Activated CD8-positive, alpha-beta T cell treated with anti-CD3 and anti-CD28 coated beads for 36 hours (primary cell): Measurements from ENCODE around the gene AP5Z1. TPM values are rescaled to one million over a fixed set of nuclear protein-coding genes. Genes with fewer than 3 reads are reported as not detected.

Source experiments
- ATAC-seq: fragments of 200-7000 bp; cut with Tn5 transposase; one replicate; pipeline ENCODE4 v1.10.0; 2021; ENCODE audit warnings: mild to moderate bottlenecking, moderate library complexity
- CTCF ChIA-PET: fragments of 350-600 bp; sonication (Branson Sonifier 250); formaldehyde crosslinking; loops from one replicate; lab custom pipeline; 2021; ENCODE audit warnings: antibody characterized with exemption; lab: Charles Lee
- POLR2A ChIA-PET: fragments of 350-600 bp; sonication (Branson Sonifier 250); formaldehyde crosslinking; loops from one replicate; lab custom pipeline; 2021; ENCODE audit warnings: antibody characterized with exemption; lab: Charles Lee
- DNase-seq: peaks from one replicate; pipeline ENCODE4 v3.0.0-alpha.2; 2020
- H3K27ac Mint-ChIP-seq: one replicate; pipeline ENCODE4 v1.8.0; 2021; ENCODE audit warnings: mild to moderate bottlenecking, mixed read lengths
- H3K27me3 Mint-ChIP-seq: one replicate; pipeline ENCODE4 v1.8.0; 2021; ENCODE audit warnings: mixed read lengths
- H3K36me3 Mint-ChIP-seq: one replicate; pipeline ENCODE4 v1.8.0; 2021; ENCODE audit warnings: low read depth, mixed read lengths
- H3K4me1 Mint-ChIP-seq: one replicate; pipeline ENCODE4 v1.8.0; 2021; ENCODE audit warnings: low read depth, mixed read lengths
- H3K4me3 Mint-ChIP-seq: one replicate; pipeline ENCODE4 v1.8.0; 2021; ENCODE audit warnings: mild to moderate bottlenecking, moderate library complexity, mixed read lengths
- H3K9me3 Mint-ChIP-seq: one replicate; pipeline ENCODE4 v1.8.0; 2021; ENCODE audit warnings: mixed read lengths
- intact Hi-C: fragments of 100-400 bp; cut with micrococcal nuclease; formaldehyde crosslinking; loops from one replicate; pipeline ENCODE4 v1.10.0; 2022
- total RNA-seq, 2 experiments: library from RNA; stranded (reverse); gene quantifications; one replicate each; pipeline ENCODE4 v1.2.3, GENCODE V29; 2021
- TF ChIP-seq, protein P1 (sequence below): fragments of 200-600 bp; IDR thresholded peaks from one replicate; pipeline ENCODE4 v1.8.0; 2022; ENCODE audit warnings: antibody characterized with exemption, mild to moderate bottlenecking

AP5Z1 gene
- total RNA-seq, 2 experiments from 2014 or later, result 21.2 to 21.3 TPM

DNA sequence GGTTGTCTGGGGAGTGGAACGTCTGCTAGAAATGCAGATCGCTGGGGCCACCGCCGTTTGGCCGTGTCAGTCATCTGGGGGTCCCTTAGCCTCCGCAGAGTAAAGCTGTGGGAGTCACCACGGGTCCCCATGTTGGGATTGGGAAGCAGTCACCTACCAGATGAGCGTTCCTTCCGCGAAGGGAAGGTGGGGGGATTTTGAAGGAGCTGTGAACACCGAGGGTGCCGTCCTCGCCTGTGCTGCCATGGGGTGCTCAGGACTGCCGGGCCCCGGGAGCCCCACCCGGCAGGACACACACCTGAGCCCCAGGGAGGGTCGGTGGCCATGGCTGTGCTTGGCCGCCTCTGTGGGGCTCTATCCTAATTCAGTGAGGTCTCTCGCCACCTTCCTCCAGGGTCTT, 46.2 kb upstream of the AP5Z1 start:
- TF ChIP-seq, protein P1, sequence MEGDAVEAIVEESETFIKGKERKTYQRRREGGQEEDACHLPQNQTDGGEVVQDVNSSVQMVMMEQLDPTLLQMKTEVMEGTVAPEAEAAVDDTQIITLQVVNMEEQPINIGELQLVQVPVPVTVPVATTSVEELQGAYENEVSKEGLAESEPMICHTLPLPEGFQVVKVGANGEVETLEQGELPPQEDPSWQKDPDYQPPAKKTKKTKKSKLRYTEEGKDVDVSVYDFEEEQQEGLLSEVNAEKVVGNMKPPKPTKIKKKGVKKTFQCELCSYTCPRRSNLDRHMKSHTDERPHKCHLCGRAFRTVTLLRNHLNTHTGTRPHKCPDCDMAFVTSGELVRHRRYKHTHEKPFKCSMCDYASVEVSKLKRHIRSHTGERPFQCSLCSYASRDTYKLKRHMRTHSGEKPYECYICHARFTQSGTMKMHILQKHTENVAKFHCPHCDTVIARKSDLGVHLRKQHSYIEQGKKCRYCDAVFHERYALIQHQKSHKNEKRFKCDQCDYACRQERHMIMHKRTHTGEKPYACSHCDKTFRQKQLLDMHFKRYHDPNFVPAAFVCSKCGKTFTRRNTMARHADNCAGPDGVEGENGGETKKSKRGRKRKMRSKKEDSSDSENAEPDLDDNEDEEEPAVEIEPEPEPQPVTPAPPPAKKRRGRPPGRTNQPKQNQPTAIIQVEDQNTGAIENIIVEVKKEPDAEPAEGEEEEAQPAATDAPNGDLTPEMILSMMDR, result no peak
- intact Hi-C loops, result no loop called here
- Mint-ChIP-seq H3K36me3 (peaks cover 20% of the 10 kb centered on the region), H3K27ac (no peak overlapping the region), H3K27me3 (no peaks in the 10 kb centered on the region), H3K4me3 (no peak overlapping the region), H3K4me1 (peaks cover 65% of the 10 kb centered on the region), H3K9me3 (no peaks in the 10 kb centered on the region)
- ChIA-PET POLR2A (interaction anchor here (0.6 kb wide), 1 partner anchor 117 kb away, joined by 3 read pairs; no protein-coding TSS in a partner anchor), CTCF (interaction anchor here (1.8 kb wide), 1 partner anchor 88 kb away, joined by 5 read pairs; no protein-coding TSS in a partner anchor)
- DNase-seq (no peak), ATAC-seq (no peak)

DNA sequence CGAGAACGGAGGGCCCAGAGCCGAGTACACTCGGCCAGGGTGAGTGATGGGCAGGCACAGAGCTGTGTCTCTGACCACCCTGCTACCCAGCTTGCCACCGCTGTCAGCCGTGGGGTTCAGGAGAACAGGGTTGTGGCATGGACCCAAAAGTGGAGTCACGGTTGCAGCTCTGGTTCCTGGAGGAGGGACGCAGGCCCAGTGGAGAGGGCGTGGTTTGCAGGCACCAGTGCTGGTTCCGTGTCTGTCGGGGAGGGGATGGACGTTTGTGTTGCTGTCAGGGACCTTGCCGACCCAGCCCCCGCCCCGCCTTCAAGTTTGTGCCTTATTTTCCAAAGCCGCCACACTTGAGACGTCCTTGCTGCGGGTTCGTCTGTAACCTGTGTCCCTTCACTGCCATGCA, 45.1 kb upstream of the AP5Z1 start:
- intact Hi-C loops, result no loop called here
- H3K27me3 Mint-ChIP-seq, result no peaks in the 10 kb centered on the region
- no peaks in the 10 kb centered on the region for H3K9me3 Mint-ChIP-seq
- H3K4me3 Mint-ChIP-seq, result peak overlapping the region; percentile 29
- TF ChIP-seq, protein P1, result no peak
- H3K36me3 Mint-ChIP-seq, result peaks cover 20% of the 10 kb centered on the region
- peak overlapping the region; percentile 30 for H3K27ac Mint-ChIP-seq
- no peak for ATAC-seq
- POLR2A ChIA-PET, result interaction anchor here (0.9 kb wide), 2 partner anchors 11 to 15 kb away, joined by 4 read pairs; no protein-coding TSS in a partner anchor
- H3K4me1 Mint-ChIP-seq, result peaks cover 63% of the 10 kb centered on the region
- CTCF ChIA-PET, result interaction anchor here (1.8 kb wide), 1 partner anchor 89 kb away, joined by 5 read pairs; no protein-coding TSS in a partner anchor
- no peak for DNase-seq

DNA sequence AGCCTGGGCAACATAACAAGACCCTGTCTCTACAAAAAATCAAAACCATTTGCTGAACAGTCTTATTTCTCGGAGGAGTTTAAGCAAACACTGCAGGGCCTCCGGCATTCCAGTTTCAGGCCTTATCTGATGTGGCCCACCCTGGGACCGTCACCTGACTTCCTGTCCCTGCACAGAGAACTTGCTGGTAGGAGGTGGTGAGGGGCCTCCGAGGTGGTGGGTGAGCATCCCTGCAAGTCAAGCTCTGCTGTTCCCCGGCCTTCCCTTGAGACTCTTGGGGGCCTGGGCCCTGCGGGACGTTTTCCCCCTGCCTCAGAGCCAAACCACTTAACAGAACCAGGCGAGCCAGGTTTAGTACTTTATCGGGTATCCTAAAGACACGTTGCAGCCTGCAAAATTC, 44.5 kb upstream of the AP5Z1 start:
- H3K27ac Mint-ChIP-seq, result peak overlapping the region; percentile 30
- H3K4me3 Mint-ChIP-seq, result peak overlapping the region; percentile 29
- H3K4me1 Mint-ChIP-seq, result peaks cover 57% of the 10 kb centered on the region
- peaks cover 16% of the 10 kb centered on the region for H3K36me3 Mint-ChIP-seq
- H3K9me3 Mint-ChIP-seq, result no peaks in the 10 kb centered on the region
- ChIA-PET CTCF (interaction anchor here (1.8 kb wide), 1 partner anchor 89 kb away, joined by 5 read pairs; no protein-coding TSS in a partner anchor), POLR2A (interaction anchor here (0.8 to 0.9 kb wide), 2 partner anchors 14 to 90 kb away, joined by 3 to 4 read pairs; no protein-coding TSS in a partner anchor)
- no peak for ATAC-seq
- TF ChIP-seq, protein P1, result no peak
- DNase-seq, result peak; percentile 30
- intact Hi-C loops, result no loop called here
- no peaks in the 10 kb centered on the region for H3K27me3 Mint-ChIP-seq

DNA sequence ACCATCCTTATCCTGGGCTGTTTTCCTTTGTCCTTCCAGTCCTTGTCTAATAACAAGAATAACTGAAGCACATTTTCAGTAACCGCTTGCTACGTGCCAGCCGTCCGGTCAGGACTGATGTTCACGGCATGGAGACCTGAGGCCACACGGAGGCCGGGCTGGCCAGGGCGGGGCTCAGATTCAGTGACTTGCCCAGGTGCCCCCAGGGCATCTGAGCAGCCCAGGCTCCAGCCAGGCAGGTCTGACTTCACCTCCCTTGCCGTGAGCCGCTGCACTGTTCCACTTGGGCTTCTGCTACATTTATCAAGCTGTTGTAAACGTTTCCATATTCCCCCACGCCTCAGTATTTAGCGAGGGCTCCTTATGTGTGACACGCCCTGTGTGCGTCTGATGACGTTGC, 43.6 kb upstream of the AP5Z1 start:
- no peak overlapping the region for H3K4me3 Mint-ChIP-seq
- TF ChIP-seq, protein P1, result no peak

DNA sequence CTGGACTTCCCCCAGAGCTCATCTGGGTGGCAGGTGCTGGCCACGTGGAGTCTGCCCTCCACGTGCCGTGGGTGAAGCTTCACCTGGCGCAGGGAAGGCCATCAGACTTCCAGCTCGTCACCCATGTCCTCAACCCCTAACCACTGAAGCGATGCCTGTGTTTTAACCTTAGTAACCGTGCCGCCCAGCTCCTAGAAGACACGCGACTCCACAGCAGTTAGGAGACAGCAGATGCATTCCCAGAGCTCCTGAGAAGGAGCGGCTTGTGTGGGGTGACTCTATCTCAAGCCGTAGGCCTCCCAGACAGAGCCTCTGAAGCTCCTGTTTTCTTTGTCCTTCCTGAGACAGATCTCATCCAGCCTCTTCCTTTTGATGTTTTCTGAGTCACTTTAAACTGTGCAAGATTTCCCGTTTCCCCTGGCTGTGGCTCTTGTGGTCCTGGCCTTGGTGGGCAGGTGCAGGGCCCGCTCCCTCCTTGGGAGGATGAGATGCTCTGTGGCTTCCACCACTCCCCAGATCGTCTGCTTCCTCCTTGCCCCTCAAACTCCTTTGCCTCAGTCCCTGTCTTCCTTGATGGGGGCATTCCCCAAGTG, 41.4 kb upstream of the AP5Z1 start:
- peak overlapping the region; percentile 64 for H3K27ac Mint-ChIP-seq
- ChIA-PET POLR2A (interaction anchor here (1.0 to 4.3 kb wide), 6 partner anchors 9 to 53 kb away, joined by 3 to 28 read pairs (median 4); partner anchors contain the start of gene AP5Z1), CTCF (interaction anchor here (0.9 to 2.4 kb wide), 7 partner anchors 10 to 149 kb away, joined by 3 to 8 read pairs (median 4); partner anchors contain the start of gene RADIL)
- TF ChIP-seq, protein P1, result no peak
- peak overlapping the region; percentile 34 for H3K4me3 Mint-ChIP-seq
- peaks cover 61% of the 10 kb centered on the region for H3K4me1 Mint-ChIP-seq
- no peaks in the 10 kb centered on the region for H3K27me3 Mint-ChIP-seq
- DNase-seq (peak; percentile 61), ATAC-seq (peak; percentile 32)
- H3K9me3 Mint-ChIP-seq, result no peaks in the 10 kb centered on the region
- peaks cover 27% of the 10 kb centered on the region for H3K36me3 Mint-ChIP-seq
- intact Hi-C loops, result no loop called here

More for the DNA sequence above, 43.6 kb upstream of the AP5Z1 start:
- ChIA-PET POLR2A (interaction anchor here (4.3 kb wide), 1 partner anchor 13 kb away, joined by 28 read pairs; no protein-coding TSS in a partner anchor), CTCF (no interaction called here)
- no peak for DNase-seq
- Mint-ChIP-seq H3K4me1 (peaks cover 51% of the 10 kb centered on the region), H3K36me3 (peaks cover 16% of the 10 kb centered on the region), H3K27ac (peak overlapping the region; percentile 42), H3K9me3 (no peaks in the 10 kb centered on the region), H3K27me3 (no peaks in the 10 kb centered on the region)
- no peak for ATAC-seq
- intact Hi-C loops, result no loop called here
